Gastroesophageal sphincter (tissue), 3 donors: ENCODE results near the gene JOSD2.

Source experiments
- EP300 ChIP-seq: sonication (generic); formaldehyde crosslinking; IDR thresholded peaks from one replicate; pipeline ENCODE4 v1.6.1; 2017; ENCODE audit warnings: antibody characterized with exemption, mild to moderate bottlenecking
- POLR2A ChIP-seq, 2 donors: fragments of 450-650 bp; IDR thresholded peaks; one replicate each; pipeline ENCODE4 v1.6.1; 2017; ENCODE audit warnings: antibody characterized with exemption in 2 of 2, mild to moderate bottlenecking in 2 of 2, moderate library complexity in 1 of 2
- TF ChIP-seq, protein P1 (sequence below), 4 experiments: fragments of 200-600 bp in 2 of 4; fragments of 450-650 bp in 2 of 4; sonication (generic) in 1 of 4; IDR thresholded peaks; one replicate each; pipeline ENCODE4 v1.5.1; 2017 to 2019; ENCODE audit warnings: antibody characterized with exemption in 4 of 4, mild to moderate bottlenecking in 2 of 4, moderate library complexity in 2 of 4

GRCh38 chr19:50532952-50533351 is 22.0 kb upstream of the JOSD2 start:
- TF ChIP-seq POLR2A (IDR thresholded peaks at IDR 0.05) (no peak), EP300 (no peak)
- TF ChIP-seq, protein P1, sequence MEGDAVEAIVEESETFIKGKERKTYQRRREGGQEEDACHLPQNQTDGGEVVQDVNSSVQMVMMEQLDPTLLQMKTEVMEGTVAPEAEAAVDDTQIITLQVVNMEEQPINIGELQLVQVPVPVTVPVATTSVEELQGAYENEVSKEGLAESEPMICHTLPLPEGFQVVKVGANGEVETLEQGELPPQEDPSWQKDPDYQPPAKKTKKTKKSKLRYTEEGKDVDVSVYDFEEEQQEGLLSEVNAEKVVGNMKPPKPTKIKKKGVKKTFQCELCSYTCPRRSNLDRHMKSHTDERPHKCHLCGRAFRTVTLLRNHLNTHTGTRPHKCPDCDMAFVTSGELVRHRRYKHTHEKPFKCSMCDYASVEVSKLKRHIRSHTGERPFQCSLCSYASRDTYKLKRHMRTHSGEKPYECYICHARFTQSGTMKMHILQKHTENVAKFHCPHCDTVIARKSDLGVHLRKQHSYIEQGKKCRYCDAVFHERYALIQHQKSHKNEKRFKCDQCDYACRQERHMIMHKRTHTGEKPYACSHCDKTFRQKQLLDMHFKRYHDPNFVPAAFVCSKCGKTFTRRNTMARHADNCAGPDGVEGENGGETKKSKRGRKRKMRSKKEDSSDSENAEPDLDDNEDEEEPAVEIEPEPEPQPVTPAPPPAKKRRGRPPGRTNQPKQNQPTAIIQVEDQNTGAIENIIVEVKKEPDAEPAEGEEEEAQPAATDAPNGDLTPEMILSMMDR (IDR thresholded peaks at IDR 0.05): no peak
